ENCODE measurements around the gene CTBP1. TPM values are rescaled to one million over a fixed set of nuclear protein-coding genes. Genes with fewer than 3 reads are reported as not detected.

CTBP1 gene
- total and polyA plus RNA-seq, 2 donors (not counting 1 experiment from before 2014, with no cell fraction given), result 212 to 343 TPM

- no peak for DNase-seq
- peak overlapping the region; percentile 50 for H3K4me3 Mint-ChIP-seq
- H3K9me3 Mint-ChIP-seq (ENCODE audit: insufficient read depth), result no peaks in the 10 kb centered on the region
- H3K27ac Mint-ChIP-seq, result peak overlapping the region; percentile 41
- H3K36me3 ChIP-seq (replicated peaks in 1 of 2; ENCODE audit: control extremely low read depth in 1 of 2, control insufficient read depth in 1 of 2, extremely low read depth in 1 of 2, insufficient read depth in 2 of 2, low read length in 1 of 2), result peaks cover 0 to 5% of the 10 kb centered on the region in 2 experiments
- H3K9ac ChIP-seq (ENCODE audit: low read length), result no peak overlapping the region
- H3K4me3 ChIP-seq (ENCODE audit: control extremely low read depth in 1 of 5, extremely low read depth in 1 of 5, insufficient read depth in 1 of 5, low read depth in 2 of 5, low read length in 4 of 5), result no peak overlapping the region
- H3K27me3 Mint-ChIP-seq, result no peaks in the 10 kb centered on the region
- intact Hi-C loops (cut with micrococcal nuclease), result no loop called here
- H4K20me1 ChIP-seq (ENCODE audit: control insufficient read depth, insufficient read depth, low read length, poor library complexity, severe bottlenecking), result peaks cover 79% of the 10 kb centered on the region
- H3K27ac ChIP-seq (ENCODE audit: low read length in 2 of 2), result peak overlapping the region in 1 of 2 donors; percentile 12
- POLR2A ChIA-PET, result no interaction called here
- peaks cover 76% of the 10 kb centered on the region for H3K79me2 ChIP-seq (ENCODE audit: control insufficient read depth, insufficient read depth, low read length)
- H3K4me2 ChIP-seq (replicated peaks; ENCODE audit: low read depth, low read length, poor library complexity, severe bottlenecking), result peak overlapping the region; percentile 97
- ATAC-seq (ENCODE audit: low read depth), result no peak
- no peak overlapping the region for H2AFZ ChIP-seq (ENCODE audit: insufficient read depth, low read depth, low read length, poor library complexity, severe bottlenecking)
- no peaks in the 10 kb centered on the region for H3K9me3 ChIP-seq (ENCODE audit: control extremely low read depth in 1 of 3, control insufficient read depth in 2 of 3, insufficient read depth in 1 of 3, low read length in 2 of 3)
- no peak for TF ChIP-seq CTCF (IDR thresholded peaks at IDR 0.05)
- TF ChIP-seq EZH2 (IDR thresholded peaks at IDR 0.05; ENCODE audit: borderline replicate concordance, insufficient read depth, low read depth, low read length, poor library complexity, severe bottlenecking), result no peak
- no peaks in the 10 kb centered on the region for H3K27me3 ChIP-seq (replicated peaks in 1 of 4; ENCODE audit: control extremely low read depth in 1 of 4, control insufficient read depth in 3 of 4, insufficient read depth in 4 of 4, low read length in 3 of 4)
- WGBS (ENCODE audit: insufficient coverage), result 93% methylated on average over 18 of the region's 19 CpGs
- H3K4me1 ChIP-seq (ENCODE audit: control insufficient read depth in 2 of 2, insufficient read depth in 2 of 2, low read length in 2 of 2), result peaks cover 46 to 54% of the 10 kb centered on the region in 2 donors
- peaks cover 60% of the 10 kb centered on the region for H3K4me1 Mint-ChIP-seq
- CTCF ChIA-PET, result no interaction called here
Observed at GRCh38 chr4:1244978-1245471, 3.9 kb downstream of the CTBP1 start.

- ATAC-seq (ENCODE audit: low read depth) (no peak), DNase-seq (no peak)
- H3K4me1 ChIP-seq (ENCODE audit: control insufficient read depth in 2 of 2, insufficient read depth in 2 of 2, low read length in 2 of 2), result peaks cover 42 to 49% of the 10 kb centered on the region in 2 donors
- H3K9me3 ChIP-seq (ENCODE audit: control extremely low read depth in 1 of 3, control insufficient read depth in 2 of 3, insufficient read depth in 1 of 3, low read length in 2 of 3), result no peaks in the 10 kb centered on the region
- H3K4me2 ChIP-seq (replicated peaks; ENCODE audit: low read depth, low read length, poor library complexity, severe bottlenecking), result peak overlapping the region; percentile 97
- H3K27ac ChIP-seq (ENCODE audit: low read length in 2 of 2), result peak overlapping the region in 1 of 2 donors; percentile 12
- TF ChIP-seq CTCF (IDR thresholded peaks at IDR 0.05), result no peak
- no peak for TF ChIP-seq EZH2 (IDR thresholded peaks at IDR 0.05; ENCODE audit: borderline replicate concordance, insufficient read depth, low read depth, low read length, poor library complexity, severe bottlenecking)
- CTCF ChIA-PET, result interaction anchor here (0.8 to 1.0 kb wide), 2 partner anchors 24 to 114 kb away, joined by 3 to 4 read pairs; no protein-coding TSS in a partner anchor
- H3K27ac Mint-ChIP-seq, result no peak overlapping the region
- H3K4me1 Mint-ChIP-seq, result peaks cover 56% of the 10 kb centered on the region
- POLR2A ChIA-PET, result no interaction called here
- H3K4me3 Mint-ChIP-seq, result peak overlapping the region; percentile 50
- H3K36me3 ChIP-seq (replicated peaks in 1 of 2; ENCODE audit: control extremely low read depth in 1 of 2, control insufficient read depth in 1 of 2, extremely low read depth in 1 of 2, insufficient read depth in 2 of 2, low read length in 1 of 2), result peaks cover 0 to 12% of the 10 kb centered on the region in 2 experiments
- no peaks in the 10 kb centered on the region for H3K27me3 ChIP-seq (replicated peaks in 1 of 4; ENCODE audit: control extremely low read depth in 1 of 4, control insufficient read depth in 3 of 4, insufficient read depth in 4 of 4, low read length in 3 of 4)
- no peaks in the 10 kb centered on the region for H3K27me3 Mint-ChIP-seq
- H3K79me2 ChIP-seq (ENCODE audit: control insufficient read depth, insufficient read depth, low read length), result peaks cover 79% of the 10 kb centered on the region
- WGBS (ENCODE audit: insufficient coverage), result 89% methylated on average over 32 of the region's 33 CpGs
- intact Hi-C loops (cut with micrococcal nuclease), result no loop called here
- H3K4me3 ChIP-seq (ENCODE audit: control extremely low read depth in 1 of 5, extremely low read depth in 1 of 5, insufficient read depth in 1 of 5, low read depth in 2 of 5, low read length in 4 of 5), result no peak overlapping the region
- H4K20me1 ChIP-seq (ENCODE audit: control insufficient read depth, insufficient read depth, low read length, poor library complexity, severe bottlenecking), result peaks cover 86% of the 10 kb centered on the region
- no peak overlapping the region for H3K9ac ChIP-seq (ENCODE audit: low read length)
- no peaks in the 10 kb centered on the region for H3K9me3 Mint-ChIP-seq (ENCODE audit: insufficient read depth)
- H2AFZ ChIP-seq (ENCODE audit: insufficient read depth, low read depth, low read length, poor library complexity, severe bottlenecking), result no peak overlapping the region
Observed at GRCh38 chr4:1244081-1244977, 4.6 kb downstream of the CTBP1 start.
